ENCODE measurements around the gene ZFP62. TPM values are rescaled to one million over a fixed set of nuclear protein-coding genes. Genes with fewer than 3 reads are reported as not detected.

ZFP62 gene
- total RNA-seq, 1 donor = 18.1 TPM

GRCh38 chr5:180844858-180845257 is 16.2 kb downstream of the ZFP62 start:
- Histone ChIP-seq H3K4me2 (ENCODE audit: insufficient read depth, low read length) (no peak overlapping the region), H3K27me3 (ENCODE audit: insufficient read depth, low read length) (no peaks in the 10 kb centered on the region), H4K20me1 (ENCODE audit: insufficient read depth, low read length) (no peaks in the 10 kb centered on the region), H3K4me3 (ENCODE audit: insufficient read depth, low read length) (no peak overlapping the region), H3K4me1 (ENCODE audit: insufficient read depth, low read length) (no peaks in the 10 kb centered on the region), H3K9me3 (ENCODE audit: low read depth, low read length) (peaks cover 25% of the 10 kb centered on the region), H3K27ac (ENCODE audit: low read depth, low read length) (no peak overlapping the region), H3K36me3 (ENCODE audit: insufficient read depth, low read length) (peaks cover 23% of the 10 kb centered on the region), H3K79me2 (ENCODE audit: insufficient read depth, low read length) (no peaks in the 10 kb centered on the region), H2AFZ (ENCODE audit: low read length) (no peak overlapping the region)
- DNase-seq (ENCODE audit: insufficient read length, low spot score, missing footprints) = no peak
- no peak for TF ChIP-seq CTCF (IDR thresholded peaks at IDR 0.05; ENCODE audit: extremely low read depth, low read depth, low read length)

- no peaks in the 10 kb centered on the region for H4K20me1 ChIP-seq (ENCODE audit: insufficient read depth, low read length)
These were observed 16.6 kb downstream of the ZFP62 start for GRCh38 chr5:180844432-180844831.

GRCh38 chr5:180839935-180840334 is 21.1 kb downstream of the ZFP62 start:
- TF ChIP-seq CTCF (IDR thresholded peaks at IDR 0.05; ENCODE audit: extremely low read depth, low read depth, low read length) = no peak
- no peaks in the 10 kb centered on the region for H4K20me1 ChIP-seq (ENCODE audit: insufficient read depth, low read length)
- no peak overlapping the region for H3K27ac ChIP-seq (ENCODE audit: low read depth, low read length)
- no peak overlapping the region for H2AFZ ChIP-seq (ENCODE audit: low read length)
- no peaks in the 10 kb centered on the region for H3K36me3 ChIP-seq (ENCODE audit: insufficient read depth, low read length)
- H3K79me2 ChIP-seq (ENCODE audit: insufficient read depth, low read length) = no peaks in the 10 kb centered on the region
- H3K4me3 ChIP-seq (ENCODE audit: insufficient read depth, low read length) = no peak overlapping the region
- H3K9me3 ChIP-seq (ENCODE audit: low read depth, low read length) = no peaks in the 10 kb centered on the region
- H3K4me2 ChIP-seq (ENCODE audit: insufficient read depth, low read length) = no peak overlapping the region
- no peak for DNase-seq (ENCODE audit: insufficient read length, low spot score, missing footprints)
- no peaks in the 10 kb centered on the region for H3K4me1 ChIP-seq (ENCODE audit: insufficient read depth, low read length)
- no peaks in the 10 kb centered on the region for H3K27me3 ChIP-seq (ENCODE audit: insufficient read depth, low read length)

More at GRCh38 chr5:180844432-180844831, 16.6 kb downstream of the ZFP62 start:
- Histone ChIP-seq H3K4me3 (ENCODE audit: insufficient read depth, low read length) (no peak overlapping the region), H3K27ac (ENCODE audit: low read depth, low read length) (no peak overlapping the region), H2AFZ (ENCODE audit: low read length) (no peak overlapping the region), H3K27me3 (ENCODE audit: insufficient read depth, low read length) (no peaks in the 10 kb centered on the region), H3K9me3 (ENCODE audit: low read depth, low read length) (peaks cover 21% of the 10 kb centered on the region), H3K36me3 (ENCODE audit: insufficient read depth, low read length) (peaks cover 19% of the 10 kb centered on the region), H3K4me2 (ENCODE audit: insufficient read depth, low read length) (no peak overlapping the region), H3K4me1 (ENCODE audit: insufficient read depth, low read length) (no peaks in the 10 kb centered on the region), H3K79me2 (ENCODE audit: insufficient read depth, low read length) (no peaks in the 10 kb centered on the region)
- DNase-seq (ENCODE audit: insufficient read length, low spot score, missing footprints) = no peak
- no peak for TF ChIP-seq CTCF (IDR thresholded peaks at IDR 0.05; ENCODE audit: extremely low read depth, low read depth, low read length)

GRCh38 chr5:180839227-180839626 is 21.8 kb downstream of the ZFP62 start:
- no peak overlapping the region for H3K4me3 ChIP-seq (ENCODE audit: insufficient read depth, low read length)
- no peaks in the 10 kb centered on the region for H3K4me1 ChIP-seq (ENCODE audit: insufficient read depth, low read length)
- H4K20me1 ChIP-seq (ENCODE audit: insufficient read depth, low read length) = no peaks in the 10 kb centered on the region
- no peak for DNase-seq (ENCODE audit: insufficient read length, low spot score, missing footprints)
- H3K4me2 ChIP-seq (ENCODE audit: insufficient read depth, low read length) = no peak overlapping the region
- H3K36me3 ChIP-seq (ENCODE audit: insufficient read depth, low read length) = peaks cover 5% of the 10 kb centered on the region
- no peak overlapping the region for H3K27ac ChIP-seq (ENCODE audit: low read depth, low read length)
- no peaks in the 10 kb centered on the region for H3K9me3 ChIP-seq (ENCODE audit: low read depth, low read length)
- TF ChIP-seq CTCF (IDR thresholded peaks at IDR 0.05; ENCODE audit: extremely low read depth, low read depth, low read length) = no peak
- H3K79me2 ChIP-seq (ENCODE audit: insufficient read depth, low read length) = peaks cover 7% of the 10 kb centered on the region
- no peaks in the 10 kb centered on the region for H3K27me3 ChIP-seq (ENCODE audit: insufficient read depth, low read length)
- no peak overlapping the region for H2AFZ ChIP-seq (ENCODE audit: low read length)
